GM19455 (cell line): ENCODE data around the gene GPX4.
A peak's percentile ranks its signal among the peaks of the same experiment; 100 is the strongest.

Experiments used
- ATAC-seq: cut with Tn5 transposase; IDR thresholded peaks from one replicate; pipeline ENCODE4 v1.9.1; 2021; ENCODE audit not compliant: unreplicated experiment

GPX4 gene

DNA sequence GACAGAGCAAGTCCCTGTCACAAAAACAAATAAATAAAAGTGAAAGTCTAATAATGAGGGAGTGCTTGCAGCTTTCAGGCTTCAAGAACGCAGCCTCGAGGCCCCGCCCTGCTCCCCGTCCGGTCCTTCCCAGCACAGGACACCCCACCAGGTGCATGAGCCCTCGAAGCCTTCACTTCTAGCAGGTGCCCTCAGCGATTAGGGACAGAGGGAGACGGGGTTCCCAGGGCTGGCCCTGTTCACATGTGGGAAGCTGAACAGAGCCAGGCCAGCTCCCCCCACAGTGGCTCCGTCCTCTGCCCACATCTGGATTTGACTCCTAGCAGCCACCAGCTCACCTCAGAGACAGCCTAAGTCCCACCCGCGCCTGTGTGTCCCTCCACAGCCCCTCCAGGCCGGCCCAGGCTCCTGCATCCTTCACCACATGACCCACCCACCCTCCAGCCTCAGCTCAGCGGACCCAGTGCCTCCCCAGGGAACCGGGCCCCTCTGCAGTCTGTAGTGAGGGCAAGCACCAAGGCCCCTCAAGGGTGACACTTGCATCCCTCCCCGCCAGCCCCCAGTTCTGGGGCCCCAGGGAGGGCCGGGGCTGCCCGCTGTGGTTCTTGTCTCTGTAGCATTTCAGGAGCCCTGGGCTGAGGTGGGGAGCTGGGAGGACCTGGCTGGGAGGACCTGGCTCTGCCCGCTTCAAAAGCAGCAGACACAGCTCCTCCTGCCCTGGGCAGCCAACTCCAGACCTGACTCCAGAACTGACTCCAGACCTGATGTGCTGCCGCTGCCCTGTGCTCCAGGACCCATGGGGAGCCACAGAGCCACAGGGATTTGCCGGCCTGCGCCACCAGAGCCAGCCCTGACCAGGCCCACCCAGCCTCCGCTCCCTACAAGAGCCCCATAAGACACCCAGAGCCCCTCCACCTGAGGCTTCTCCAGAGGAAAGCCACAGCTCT lies 27.2 kb downstream of the GPX4 start:
- ATAC-seq = no peak

DNA sequence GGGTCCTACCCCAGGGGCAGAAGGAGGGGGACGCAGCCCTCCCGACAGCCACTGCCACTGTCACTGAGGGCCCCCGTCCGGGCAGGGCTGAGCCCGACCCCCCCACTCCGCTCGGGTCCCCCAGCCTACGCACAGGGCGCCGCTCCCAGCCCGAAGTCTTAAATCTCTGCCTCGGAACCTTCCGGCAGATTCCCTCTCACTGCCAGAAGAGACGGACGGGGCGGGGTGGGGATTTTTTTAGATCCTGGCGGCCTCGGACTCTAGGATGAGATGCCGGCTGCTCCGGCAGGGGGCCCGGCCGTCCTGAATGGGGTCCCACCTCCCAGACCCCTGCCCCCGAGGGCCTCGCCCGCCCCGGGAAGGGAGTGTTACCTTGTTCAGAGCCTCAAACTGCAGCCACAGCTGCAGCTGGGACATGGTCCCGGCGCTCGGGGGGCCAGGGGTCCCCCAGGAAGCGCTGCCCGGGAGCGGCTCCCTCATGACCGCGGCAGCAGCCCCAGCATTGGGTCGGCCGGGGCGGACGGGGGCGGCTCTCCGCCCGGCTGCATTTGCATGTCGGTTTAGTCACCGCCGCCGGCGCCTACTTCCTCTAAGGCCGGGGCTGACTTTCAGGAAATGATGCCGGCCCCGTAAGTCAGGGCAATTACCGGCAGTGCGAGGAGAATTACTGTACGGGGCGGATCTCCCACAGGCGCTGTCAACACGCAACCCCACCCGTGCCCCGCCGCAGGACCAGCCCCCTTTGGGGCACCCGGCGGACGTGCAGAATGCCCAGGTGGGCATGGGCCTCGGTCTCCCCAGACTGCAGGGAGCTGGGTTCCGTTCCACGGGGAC lies 28.1 kb downstream of the GPX4 start:
- peak; percentile 48 for ATAC-seq

DNA sequence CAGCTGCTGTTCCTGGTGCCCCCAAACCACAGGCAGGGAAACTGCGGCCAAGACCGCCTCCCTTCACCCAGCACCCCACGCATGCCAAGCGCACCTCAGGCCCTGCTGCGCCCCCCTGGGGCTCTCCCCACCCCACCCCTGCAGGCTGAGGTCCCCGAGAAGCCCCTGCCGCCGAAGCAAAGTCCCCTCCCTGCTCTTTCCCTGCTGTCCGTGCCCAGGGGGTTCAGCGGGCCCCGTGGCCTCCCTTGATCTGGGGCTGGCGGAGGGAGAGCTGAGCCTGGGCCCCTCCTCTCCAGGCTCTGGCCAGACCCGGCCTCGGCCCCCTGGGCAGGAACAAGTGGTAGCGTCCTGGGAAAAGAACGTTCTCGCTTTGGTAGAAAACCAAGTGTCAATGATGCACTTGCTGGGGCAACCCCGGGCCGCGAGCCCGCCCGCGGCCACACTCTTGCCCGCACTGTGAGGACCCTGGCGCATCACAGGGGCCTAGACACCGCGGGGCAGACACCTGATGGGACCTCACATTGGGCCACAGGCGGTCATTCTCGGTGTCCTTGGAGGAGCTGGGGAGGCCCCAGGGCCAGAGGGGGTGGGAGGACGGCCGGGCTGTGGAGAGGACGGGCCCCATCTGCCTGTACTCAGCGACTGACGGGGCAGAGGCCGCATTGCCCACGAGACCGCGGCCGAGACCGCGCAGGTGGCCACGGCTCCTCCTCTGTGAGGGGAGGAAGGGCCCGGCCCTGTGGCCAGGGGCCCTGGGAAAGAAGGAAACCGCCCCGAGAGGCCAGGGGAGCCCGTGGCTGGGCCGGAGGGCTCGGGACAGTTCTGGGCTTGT lies 29.0 kb downstream of the GPX4 start:
- ATAC-seq = peak; percentile 21

DNA sequence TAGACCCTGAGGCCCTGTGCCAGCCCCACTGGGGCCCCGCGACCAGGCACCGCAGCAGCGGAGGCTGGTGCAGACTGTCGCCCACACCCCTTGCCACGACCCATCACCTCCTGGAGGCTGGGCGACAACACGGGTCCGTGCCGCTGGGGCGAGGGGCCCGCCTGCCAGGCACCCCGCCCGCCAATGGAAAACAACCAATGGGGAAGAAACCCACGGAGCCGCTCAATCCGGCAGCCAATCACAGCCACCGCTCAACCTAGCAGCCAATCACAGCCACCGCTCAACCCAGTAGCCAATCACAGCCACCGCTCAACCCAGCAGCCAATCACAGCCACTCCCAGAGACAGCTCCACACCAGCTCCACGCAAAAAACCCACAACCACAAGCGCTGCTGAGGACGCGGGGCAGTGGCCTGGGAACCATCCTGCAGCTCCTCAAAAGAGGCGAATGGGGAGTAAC lies 29.7 kb downstream of the GPX4 start:
- peak; percentile 51 for ATAC-seq

DNA sequence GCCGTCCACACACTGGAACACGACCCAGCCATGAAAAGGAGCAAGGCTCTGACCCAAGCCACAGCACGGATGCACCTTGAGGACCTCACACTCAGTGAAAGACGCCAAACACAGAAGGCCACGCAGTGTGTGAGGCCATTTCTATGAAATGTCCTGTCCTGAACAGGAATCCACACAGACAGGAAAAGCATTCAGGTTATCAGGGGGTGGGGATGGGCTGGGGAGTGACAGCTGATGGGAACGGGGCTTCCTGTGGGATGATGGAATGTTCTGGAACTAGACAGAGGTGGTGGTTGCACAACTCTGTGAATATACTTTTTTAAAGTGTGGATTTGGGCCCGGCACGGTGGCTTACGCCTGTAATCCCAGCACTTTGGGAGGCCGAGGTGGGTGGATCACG lies 30.6 kb downstream of the GPX4 start:
- no peak for ATAC-seq

DNA sequence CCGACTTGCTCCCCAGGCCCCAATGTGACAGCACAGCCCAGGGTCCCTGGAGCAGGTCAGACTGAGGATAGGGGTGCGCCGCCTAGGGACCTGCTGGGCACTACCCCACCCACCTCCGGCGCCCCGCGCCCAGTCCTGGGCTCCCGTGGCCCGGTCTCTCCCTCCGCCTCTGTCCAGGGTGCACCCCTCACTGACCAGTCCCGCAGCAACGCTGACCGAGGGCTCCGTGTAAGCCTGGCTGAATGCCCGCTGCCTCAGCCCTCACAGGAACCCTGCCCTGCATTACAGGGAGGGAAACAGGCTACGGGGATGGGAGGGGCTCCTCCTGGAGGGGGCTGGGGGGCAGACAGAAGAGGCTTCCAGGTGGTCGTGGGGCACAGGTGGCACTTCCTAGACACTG lies 31.7 kb downstream of the GPX4 start:
- no peak for ATAC-seq

DNA sequence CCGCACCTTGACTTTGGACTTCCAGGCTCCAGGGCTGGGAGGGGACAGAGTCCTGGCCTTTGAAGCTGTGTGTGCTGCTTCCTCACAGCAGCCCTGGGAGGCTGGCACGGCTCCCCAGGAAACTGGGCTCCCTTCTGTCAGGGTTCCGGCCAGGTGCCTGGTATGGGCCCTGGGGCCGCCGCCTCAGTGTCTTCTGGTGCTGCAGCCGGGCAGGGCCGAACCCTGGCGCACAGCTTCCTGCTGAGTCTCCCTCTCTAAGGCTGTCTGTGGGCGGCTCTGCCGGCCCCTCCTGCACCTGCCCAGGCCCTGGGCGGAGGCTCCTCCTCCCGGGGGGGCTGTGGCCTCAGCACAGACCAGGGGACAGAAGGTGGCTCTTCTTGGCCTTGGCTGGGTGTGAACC lies 32.4 kb downstream of the GPX4 start:
- ATAC-seq = no peak

DNA sequence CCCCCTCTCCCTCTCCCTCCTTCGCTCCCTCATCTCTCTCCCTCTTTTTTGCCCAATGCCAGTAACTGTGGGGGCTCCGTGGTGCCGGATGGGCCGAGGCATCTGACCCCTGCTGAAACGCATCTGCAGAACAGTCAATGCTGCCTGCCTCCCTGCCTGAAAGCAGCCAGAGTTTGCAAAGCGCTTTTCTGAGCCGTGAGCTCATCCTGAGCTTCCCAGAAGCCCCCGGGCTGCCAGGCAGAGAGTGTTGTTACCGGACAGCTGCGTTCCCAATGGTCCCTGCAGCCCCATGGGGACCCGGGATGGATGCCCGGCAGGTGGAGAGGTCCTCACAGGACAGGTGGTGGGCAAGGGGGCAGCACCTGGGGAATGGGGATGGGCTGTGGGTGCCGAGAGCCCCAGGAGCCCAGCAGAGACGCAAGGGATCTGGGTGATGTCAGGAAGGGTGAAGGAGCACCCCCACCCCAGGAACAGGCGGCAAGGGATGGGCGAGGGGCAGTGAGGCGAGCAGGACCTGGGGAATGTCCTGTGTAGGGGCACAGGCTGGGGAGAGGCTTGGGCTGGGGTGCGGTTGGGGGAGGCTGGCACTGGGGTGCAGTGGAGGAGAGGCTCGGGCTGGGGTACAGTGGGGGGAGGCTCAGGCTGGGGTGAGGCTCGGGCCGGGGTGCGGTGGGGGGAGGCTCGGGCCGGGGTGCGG lies 33.0 kb downstream of the GPX4 start:
- no peak for ATAC-seq

DNA sequence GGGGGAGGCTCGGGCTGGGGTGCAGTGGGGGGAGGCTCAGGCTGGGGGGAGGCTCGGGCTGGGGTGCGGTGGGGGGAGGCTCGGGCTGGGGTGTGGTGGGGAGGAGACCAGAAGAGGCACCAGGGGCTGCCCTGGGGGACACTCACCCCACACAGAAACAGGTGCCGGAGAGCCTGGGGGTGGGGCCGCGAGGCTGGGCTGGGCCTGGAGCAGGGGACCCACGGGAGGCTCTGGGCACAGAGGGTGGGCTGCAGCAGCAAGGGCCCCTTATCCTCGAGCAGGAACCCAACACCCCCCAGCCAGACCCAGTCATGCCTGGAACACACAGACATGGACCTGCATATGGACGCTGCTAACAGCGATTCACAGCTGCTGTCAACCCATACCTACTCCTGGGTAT lies 34.3 kb downstream of the GPX4 start:
- ATAC-seq = no peak

DNA sequence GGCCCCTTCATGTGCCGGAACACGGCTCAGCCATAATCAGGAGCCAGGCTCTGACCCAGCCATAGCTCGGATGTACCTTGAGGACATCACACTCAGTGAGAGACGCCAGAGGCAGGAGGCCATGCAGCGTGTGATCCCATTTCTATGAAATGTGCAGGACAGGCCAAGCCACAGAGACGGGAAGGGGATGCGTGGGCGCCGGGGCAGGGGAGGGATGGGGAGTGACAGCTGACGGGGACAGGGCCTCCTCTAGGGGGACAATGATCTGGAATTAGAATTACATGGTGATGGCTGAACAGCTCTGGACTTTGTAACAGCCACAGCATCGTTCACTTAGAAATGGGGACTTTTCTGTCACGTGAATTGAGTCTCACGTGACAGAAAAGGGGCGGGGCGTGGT lies 35.3 kb downstream of the GPX4 start:
- ATAC-seq = no peak

DNA sequence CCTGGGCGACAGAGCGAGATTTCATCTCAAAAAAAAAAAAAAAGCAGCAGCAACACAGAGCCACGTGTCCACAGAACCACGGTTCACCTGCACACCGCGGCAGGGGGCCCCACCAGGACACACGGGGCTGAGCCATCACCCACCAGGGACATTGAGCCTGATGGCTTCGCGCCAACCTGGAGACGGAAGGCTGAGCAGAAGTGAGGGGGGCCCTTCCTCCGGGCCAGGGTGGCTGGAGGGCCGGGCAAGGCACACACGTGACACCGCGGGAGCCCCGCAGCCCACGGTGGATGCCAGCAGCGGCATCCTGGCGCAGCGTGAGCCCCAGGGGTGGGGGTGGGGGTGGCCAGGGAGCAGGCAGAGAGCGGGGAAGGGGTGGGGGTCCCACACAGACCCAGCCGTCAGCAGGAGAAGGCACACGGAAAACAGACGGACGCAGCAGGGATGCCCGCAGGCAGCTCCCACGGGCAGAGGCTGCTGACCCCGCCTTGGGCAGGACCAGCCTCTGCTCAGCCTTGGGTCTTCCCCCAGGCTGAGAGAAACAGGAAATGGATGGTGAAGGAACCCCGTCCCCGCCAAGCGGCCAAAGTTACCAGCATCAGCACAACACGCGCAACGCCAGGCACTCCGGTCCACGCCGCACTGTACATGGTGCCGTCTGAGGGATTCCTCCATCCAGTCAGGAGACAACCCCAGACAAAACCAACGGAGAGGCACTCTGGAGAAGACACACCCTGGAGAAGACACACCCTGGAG lies 36.7 kb downstream of the GPX4 start:
- no peak for ATAC-seq

DNA sequence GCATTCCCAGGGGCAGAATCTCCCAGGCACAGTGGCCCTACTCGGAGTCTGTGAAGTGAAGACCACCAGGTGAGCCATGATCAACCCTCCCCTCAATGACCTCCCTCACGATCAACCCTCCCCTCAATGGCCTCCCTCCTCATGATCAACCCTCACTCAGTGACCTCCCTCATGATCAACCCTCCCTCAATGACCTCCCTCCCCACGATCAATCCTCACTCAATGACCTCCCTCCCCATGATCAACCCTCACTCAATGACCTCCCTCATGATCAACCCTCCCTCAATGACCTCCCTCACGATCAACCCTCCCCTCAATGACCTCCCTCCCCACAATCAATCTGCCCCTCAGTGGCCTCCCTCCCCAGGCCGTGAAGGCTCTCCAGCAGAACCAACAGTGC lies 38.1 kb downstream of the GPX4 start:
- no peak for ATAC-seq

DNA sequence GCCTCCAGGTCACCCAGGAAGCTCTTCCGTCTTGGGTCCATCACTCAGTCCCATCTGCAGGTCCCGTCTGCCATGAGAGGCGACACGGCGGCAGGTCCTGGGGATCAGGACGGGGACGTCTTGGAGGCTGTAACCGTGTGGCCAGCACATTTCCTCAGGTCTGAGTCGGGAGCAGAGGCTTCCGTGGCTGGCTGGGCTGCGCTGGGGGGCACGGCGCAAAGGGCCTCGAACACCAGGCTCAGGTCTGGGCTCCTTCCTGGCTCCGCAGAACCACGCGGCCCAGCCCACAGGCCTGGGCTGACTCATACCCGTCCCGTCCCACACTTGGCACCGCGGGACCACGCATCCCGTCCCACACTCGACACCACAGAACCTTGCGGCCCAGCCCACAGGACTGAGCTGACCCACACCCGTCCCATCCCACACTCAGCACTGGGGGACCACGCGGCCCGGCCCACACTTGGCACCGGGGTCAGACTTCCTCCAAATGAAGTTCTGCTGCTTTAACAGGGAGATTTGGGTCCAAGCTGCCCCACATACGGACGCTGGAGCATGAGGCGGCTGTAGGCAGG lies 40.1 kb downstream of the GPX4 start:
- no peak for ATAC-seq

DNA sequence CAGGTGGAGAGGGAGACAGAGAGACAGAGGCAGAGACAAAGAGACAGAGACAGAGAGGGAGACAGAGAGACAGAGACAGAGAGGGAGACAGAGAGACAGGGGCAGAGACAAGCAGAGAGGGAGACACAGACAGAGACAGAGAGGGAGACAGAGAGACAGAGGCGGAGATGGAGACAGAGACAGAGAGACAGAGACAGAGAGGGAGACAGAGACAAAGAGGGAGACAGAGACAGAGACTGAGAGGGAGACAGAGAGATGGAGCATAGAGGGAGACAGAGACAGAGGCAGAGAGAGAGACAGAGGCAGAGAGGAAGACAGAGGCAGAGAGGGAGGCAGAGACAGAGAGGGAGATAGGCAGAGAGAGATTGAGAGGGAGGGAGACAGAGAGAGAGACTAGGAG lies 40.9 kb downstream of the GPX4 start:
- ATAC-seq = no peak

DNA sequence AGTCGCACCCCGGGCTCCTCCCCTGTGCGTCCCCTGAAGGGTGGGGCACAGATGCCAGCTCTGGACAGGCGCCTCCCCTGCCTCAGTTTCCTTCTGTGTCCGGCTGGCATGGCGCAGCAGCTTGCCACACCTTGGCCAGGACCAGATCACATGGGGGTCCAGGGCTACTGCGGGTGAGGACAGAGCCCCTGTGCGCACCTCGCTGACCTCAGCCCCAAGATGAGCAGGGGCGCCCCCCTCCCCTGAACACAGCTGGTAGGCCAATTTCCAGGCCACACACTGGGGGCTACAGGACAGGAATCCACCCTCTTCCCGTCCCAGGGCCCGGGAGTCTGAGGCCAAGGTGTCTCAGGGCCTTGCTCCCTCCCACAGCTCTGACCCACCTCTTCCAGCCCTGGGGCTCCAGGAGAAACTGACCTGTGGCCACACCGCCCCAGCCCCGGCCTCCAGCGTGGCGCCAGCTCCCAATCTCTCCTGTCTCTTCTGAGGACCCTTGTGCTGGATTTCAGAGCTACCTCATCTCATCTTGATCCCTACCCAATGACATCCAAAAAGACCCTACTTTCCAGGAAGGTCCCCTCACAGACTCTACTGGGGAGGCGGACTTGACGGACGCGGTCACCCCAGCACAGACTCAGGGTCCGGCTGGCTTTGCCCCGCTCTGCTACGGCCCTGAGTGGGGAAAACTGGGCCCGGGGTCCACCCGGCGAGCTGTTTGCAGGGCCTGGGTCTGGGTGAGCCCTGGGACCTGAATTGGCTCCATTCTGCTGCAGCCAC lies 42.0 kb downstream of the GPX4 start:
- ATAC-seq = no peak

DNA sequence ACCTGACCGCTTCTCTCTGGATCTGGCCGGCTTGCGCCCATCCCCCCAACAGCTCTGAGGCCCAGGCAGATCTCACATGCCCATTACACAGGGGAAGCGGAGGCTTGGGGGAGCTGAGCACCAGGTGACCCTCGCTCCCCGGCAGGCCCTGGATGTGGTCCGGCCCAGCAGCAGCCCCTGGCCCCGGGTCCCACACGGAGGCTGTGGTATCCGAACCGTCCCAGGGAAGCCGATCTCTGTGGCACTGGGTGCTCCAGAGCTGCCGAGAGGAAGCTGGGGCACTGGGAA lies 42.6 kb downstream of the GPX4 start:
- ATAC-seq = no peak

DNA sequence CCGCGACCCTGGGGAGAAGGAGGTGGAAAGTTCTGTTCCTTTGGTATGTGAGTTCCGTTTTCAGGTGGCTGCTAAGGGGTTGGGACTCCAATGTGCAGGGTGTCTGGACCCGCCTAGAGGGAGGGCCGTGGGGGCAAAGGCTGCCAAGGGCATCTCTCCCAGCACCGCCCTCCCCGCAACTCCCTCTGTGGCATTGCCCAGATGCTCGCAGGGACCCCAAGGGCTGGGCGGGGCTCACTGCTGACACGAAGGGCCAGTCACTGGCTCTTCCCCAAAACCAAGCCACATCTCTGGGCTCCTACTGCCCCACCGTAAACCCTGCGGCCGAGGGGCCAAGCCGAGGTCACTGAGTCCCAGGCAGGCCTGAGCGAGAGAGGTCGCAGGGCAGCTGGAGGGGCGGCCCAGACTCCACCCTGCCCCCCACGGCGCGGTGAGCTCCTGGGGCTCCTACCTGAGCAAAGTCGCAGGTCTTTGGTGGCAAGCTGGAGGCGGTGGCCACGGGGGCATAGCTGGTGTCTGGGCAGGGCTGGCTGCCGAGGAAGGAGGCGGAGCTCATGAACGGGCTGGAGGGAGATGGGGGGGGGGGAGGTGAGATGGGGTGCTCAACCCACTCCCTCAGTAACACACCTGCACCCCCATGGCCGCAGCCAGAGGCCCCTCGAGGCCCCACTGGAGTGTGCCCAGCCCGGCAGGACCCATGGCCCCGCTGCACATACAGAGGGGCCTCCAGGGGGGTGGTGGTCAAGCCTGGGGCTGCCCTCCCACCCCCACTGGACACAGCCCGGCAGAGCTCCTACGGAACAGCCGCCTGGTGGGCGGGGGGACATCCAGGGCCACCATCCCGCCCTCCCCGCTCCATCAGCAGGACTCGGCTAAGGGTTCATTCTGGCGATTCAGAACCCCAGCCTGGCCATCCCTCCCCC lies 43.3 kb downstream of the GPX4 start:
- no peak for ATAC-seq
